OCI-LY1 (cell line): ENCODE results near the gene FAM50B.

ENCODE experiments used
- EZH2 ChIP-seq: fragments of 200-600 bp; sonication (generic), shearing (Covaris generic); IDR thresholded peaks from 2 replicates; pipeline ENCODE4 v1.8.0; 2017; ENCODE audit warnings: borderline replicate concordance, mixed run types, mild to moderate bottlenecking, antibody characterized with exemption, low read length, moderate library complexity, mixed read lengths
- TF ChIP-seq, protein P1 (sequence below): fragments of 200-600 bp; sonication (generic), shearing (Covaris generic); IDR thresholded peaks from 2 replicates; pipeline ENCODE4 v1.5.1; 2017; ENCODE audit warnings: mild to moderate bottlenecking, antibody characterized with exemption, low read length, moderate library complexity, mixed read lengths

DNA sequence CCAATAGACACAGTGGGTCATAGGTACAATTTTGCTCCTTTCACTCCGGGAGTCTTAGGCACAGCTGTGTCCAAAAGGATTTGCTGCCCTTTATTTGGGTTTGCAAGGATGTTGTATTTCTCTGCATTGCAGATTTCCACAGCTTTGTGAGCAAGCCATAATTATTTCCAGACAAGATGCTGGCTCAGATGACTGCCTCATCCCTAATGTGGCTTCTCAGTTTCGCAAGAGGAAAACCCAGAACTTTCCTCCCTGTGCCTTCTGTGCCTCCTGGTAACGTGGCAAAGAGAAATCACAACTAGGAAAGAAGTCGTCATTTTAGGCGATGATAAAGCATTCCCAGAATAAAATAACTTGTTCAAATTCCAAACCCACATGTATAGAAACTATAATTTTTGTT is 33.7 kb downstream of the FAM50B start:
- TF ChIP-seq, protein P1, sequence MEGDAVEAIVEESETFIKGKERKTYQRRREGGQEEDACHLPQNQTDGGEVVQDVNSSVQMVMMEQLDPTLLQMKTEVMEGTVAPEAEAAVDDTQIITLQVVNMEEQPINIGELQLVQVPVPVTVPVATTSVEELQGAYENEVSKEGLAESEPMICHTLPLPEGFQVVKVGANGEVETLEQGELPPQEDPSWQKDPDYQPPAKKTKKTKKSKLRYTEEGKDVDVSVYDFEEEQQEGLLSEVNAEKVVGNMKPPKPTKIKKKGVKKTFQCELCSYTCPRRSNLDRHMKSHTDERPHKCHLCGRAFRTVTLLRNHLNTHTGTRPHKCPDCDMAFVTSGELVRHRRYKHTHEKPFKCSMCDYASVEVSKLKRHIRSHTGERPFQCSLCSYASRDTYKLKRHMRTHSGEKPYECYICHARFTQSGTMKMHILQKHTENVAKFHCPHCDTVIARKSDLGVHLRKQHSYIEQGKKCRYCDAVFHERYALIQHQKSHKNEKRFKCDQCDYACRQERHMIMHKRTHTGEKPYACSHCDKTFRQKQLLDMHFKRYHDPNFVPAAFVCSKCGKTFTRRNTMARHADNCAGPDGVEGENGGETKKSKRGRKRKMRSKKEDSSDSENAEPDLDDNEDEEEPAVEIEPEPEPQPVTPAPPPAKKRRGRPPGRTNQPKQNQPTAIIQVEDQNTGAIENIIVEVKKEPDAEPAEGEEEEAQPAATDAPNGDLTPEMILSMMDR, result no peak
- TF ChIP-seq EZH2, result no peak
